Measurements from ENCODE around the gene INSR. TPM values are rescaled to one million over a fixed set of nuclear protein-coding genes. Genes with fewer than 3 reads are reported as not detected.

INSR gene
- total RNA-seq, 1 donor from 2014 or later, result 39.3 TPM

GRCh38 chr19:7250057-7250596 lies 44.1 kb downstream of the INSR start:
- Histone ChIP-seq H3K4me1 (peaks cover 0 to 27% of the 10 kb centered on the region in 2 donors), H3K4me3 (peak overlapping the region in 1 of 2 donors; percentile 27), H3K9me3 (no peaks in the 10 kb centered on the region), H3K27me3 (no peaks in the 10 kb centered on the region), H3K36me3 (peaks cover 0 to 4% of the 10 kb centered on the region in 2 donors), H3K27ac (peak overlapping the region; percentile 80 to 92)
- DNase-seq (ENCODE audit: low spot score in 2 of 2), result no peak
- intact Hi-C loops (cut with DNase I), result no loop called here
- no peak for TF ChIP-seq CTCF (IDR thresholded peaks at IDR 0.05)

GRCh38 chr19:7247155-7247554 lies 47.1 kb downstream of the INSR start:
- H3K9me3 ChIP-seq, result no peaks in the 10 kb centered on the region
- no peak for DNase-seq (ENCODE audit: low spot score in 2 of 2)
- intact Hi-C loops (cut with DNase I), result no loop called here
- H3K4me3 ChIP-seq, result no peak overlapping the region
- H3K4me1 ChIP-seq, result peaks cover 0 to 38% of the 10 kb centered on the region in 2 donors
- H3K36me3 ChIP-seq, result peaks cover 0 to 4% of the 10 kb centered on the region in 2 donors
- TF ChIP-seq CTCF (IDR thresholded peaks at IDR 0.05), result no peak
- H3K27me3 ChIP-seq, result no peaks in the 10 kb centered on the region
- peak overlapping the region; percentile 80 to 92 for H3K27ac ChIP-seq

GRCh38 chr19:7246601-7247000 lies 47.6 kb downstream of the INSR start:
- Histone ChIP-seq H3K36me3 (peaks cover 0 to 4% of the 10 kb centered on the region in 2 donors), H3K27ac (peak overlapping the region; percentile 80 to 92), H3K4me3 (no peak overlapping the region), H3K9me3 (no peaks in the 10 kb centered on the region), H3K27me3 (no peaks in the 10 kb centered on the region), H3K4me1 (peaks cover 0 to 42% of the 10 kb centered on the region in 2 donors)
- DNase-seq (ENCODE audit: low spot score in 2 of 2), result no peak
- no peak for TF ChIP-seq CTCF (IDR thresholded peaks at IDR 0.05)
- intact Hi-C loops (cut with DNase I), result no loop called here

- intact Hi-C loops (cut with DNase I), result loop anchor here (2.0 to 5.0 kb wide), 3 partner anchors 44 to 85 kb away; partner anchors contain the start of gene INSR
- Histone ChIP-seq H3K9me3 (no peaks in the 10 kb centered on the region), H3K36me3 (peaks cover 0 to 4% of the 10 kb centered on the region in 2 donors), H3K27ac (peak overlapping the region; percentile 80 to 92), H3K27me3 (no peaks in the 10 kb centered on the region), H3K4me1 (peaks cover 0 to 35% of the 10 kb centered on the region in 2 donors), H3K4me3 (peak overlapping the region in 1 of 2 donors; percentile 6)
- TF ChIP-seq CTCF (IDR thresholded peaks at IDR 0.05), result no peak
- DNase-seq (ENCODE audit: low spot score in 2 of 2), result peak in 1 of 2 donors; percentile 79
These were observed 51.5 kb downstream of the INSR start for GRCh38 chr19:7242601-7243258.

GRCh38 chr19:7238051-7238450 lies 56.2 kb downstream of the INSR start:
- Histone ChIP-seq H3K9me3 (no peaks in the 10 kb centered on the region), H3K4me1 (peaks cover 0 to 26% of the 10 kb centered on the region in 2 donors), H3K36me3 (no peaks in the 10 kb centered on the region), H3K4me3 (no peak overlapping the region), H3K27ac (peak overlapping the region; percentile 53 to 62), H3K27me3 (no peaks in the 10 kb centered on the region)
- no peak for DNase-seq (ENCODE audit: low spot score in 2 of 2)
- TF ChIP-seq CTCF (IDR thresholded peaks at IDR 0.05), result no peak
- intact Hi-C loops (cut with DNase I), result loop anchor here (10.0 kb wide), 1 partner anchor 277 kb away; the partner anchor contains the start of gene ZNF358
